ENCODE results near the gene CCDC122. TPM values are rescaled to one million over a fixed set of nuclear protein-coding genes. Genes with fewer than 3 reads are reported as not detected.

The CCDC122 gene
- total RNA-seq, 1 donor from 2014 or later = 2.6 TPM

DNA sequence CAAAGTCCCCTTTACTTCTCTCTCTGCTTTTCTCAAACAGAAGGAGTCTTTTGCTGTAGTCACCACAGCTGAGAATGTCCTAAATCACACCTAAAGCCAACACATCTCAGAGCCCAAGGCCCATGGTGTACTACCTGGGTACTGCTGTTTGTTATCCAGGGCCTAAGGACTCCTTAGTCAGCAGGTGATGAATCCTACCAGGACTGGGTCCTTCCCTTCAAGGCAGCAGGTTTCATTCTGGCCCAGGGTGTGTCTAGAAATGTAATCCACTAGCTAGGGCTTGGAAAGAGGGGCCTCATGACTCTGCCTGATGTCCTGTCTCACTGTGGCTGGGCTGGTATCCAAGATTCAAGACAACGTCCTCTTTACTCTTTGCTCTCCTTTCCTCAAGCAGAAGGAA is 56.6 kb downstream of the CCDC122 start:
- ATAC-seq (no peak), DNase-seq (ENCODE audit: missing footprints) (no peak)
- intact Hi-C loops (cut with DNase I) = no loop called here

DNA sequence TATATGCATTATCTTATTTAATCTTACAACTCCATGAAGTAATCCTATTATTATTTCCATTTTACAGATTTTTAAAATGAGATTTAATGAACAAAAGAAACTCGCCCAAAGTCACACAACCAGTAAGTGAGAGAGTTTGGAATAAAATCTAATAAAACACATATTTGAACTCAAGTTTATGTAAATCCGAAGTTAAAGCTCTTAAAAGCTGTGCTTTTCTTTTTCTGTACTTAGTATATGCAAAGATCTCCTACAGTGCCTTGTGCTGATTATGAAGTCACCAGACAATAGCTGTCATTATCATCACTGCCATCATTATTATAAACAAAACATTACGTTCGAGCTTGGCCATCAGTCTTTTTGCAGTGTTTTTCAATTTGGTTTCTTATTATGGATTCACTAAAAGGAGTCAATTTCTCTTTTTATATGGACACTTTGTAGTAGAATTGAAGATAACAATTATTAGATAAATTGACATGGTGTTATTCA is 63.1 kb downstream of the CCDC122 start:
- intact Hi-C loops (cut with DNase I) = no loop called here
- DNase-seq (ENCODE audit: missing footprints) = no peak
- ATAC-seq = no peak

DNA sequence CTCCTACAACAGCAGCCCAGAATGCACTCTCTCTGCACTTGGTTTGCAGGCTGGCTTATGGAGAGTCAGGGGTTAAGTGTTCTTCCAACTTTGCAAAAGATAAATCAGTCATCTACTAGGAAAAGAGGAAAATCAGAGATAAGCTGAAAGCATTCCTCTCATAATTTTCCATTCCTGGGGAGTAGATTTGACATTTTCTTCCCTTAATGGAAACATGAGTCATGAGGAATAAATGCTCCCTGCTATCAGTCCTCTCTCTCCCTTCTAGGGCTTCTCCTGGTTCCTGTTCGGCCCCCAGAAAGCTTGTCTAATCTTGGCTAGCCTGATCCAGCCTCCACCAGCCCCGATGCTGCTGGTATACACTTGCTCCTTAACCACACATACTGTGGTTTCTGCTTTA is 64.3 kb downstream of the CCDC122 start:
- DNase-seq (ENCODE audit: missing footprints) (no peak), ATAC-seq (no peak)
- intact Hi-C loops (cut with DNase I) = no loop called here

DNA sequence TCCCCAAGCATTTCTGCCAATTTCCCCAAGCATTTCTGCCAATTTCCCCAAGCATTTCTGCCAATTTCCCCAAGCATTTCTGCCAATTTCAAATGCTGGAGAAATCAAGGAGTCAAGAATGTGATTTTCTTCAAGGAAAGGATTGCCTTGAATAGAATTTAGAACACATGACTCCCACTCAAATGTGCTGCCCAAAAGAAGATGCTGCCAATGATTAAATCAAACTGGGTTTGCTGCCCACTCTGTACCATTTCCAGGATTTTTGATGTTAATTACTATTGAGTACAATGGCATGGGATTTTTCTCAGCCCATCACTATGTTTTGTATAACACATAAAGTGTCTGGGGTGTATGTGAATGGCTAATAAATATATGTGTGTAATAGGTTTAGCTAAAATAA is 70.9 kb downstream of the CCDC122 start:
- DNase-seq (ENCODE audit: missing footprints) (no peak), ATAC-seq (no peak)
- intact Hi-C loops (cut with DNase I) = loop anchor here (10.0 kb wide), 2 partner anchors 614 to 1214 kb away; no protein-coding TSS in a partner anchor

DNA sequence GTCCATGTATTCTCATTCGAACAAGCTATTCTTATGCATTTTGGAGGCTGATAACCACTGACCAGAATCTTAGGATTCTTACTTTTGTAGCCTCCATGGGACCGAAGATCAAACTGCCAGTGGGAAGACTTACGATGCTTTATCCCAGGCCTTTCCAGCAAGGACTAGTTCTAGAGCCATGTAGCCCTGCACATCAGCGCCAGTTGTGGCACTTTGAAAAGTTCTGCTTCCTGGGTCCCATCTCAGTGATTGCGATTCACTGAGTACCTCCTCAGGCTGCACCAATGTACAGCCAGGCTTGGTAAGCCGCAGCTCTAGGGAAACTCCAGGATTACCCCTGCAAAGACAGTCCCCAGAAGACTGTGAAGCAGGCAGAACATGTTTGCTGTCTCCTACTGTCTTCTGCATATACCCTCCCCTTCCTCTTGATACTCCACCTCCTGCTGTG is 73.8 kb downstream of the CCDC122 start:
- intact Hi-C loops (cut with DNase I) = loop anchor here (10.0 kb wide), 2 partner anchors 611 to 1211 kb away; no protein-coding TSS in a partner anchor
- no peak for ATAC-seq
- no peak for DNase-seq (ENCODE audit: missing footprints)

DNA sequence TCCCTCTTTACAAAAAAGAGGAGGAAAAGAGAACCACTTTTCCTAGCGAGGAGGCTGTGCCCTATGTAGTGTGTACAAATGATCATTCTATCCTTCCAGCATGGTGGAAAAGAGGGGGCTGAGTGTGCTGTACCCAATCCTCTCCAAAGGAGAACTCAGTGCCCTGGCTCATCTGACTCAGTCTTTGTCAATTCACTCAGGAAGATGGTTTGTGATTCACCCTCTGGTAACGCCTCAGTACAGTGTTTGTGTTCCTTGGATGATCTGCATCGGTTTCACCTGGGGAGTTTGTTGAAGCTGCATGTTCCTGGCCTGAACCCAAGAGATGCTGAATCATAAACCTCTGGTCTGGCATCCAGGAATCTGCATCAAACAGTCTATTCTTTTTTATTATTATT is 74.5 kb downstream of the CCDC122 start:
- DNase-seq (ENCODE audit: missing footprints) (no peak), ATAC-seq (no peak)
- intact Hi-C loops (cut with DNase I) = loop anchor here (10.0 kb wide), 2 partner anchors 610 to 1210 kb away; no protein-coding TSS in a partner anchor

DNA sequence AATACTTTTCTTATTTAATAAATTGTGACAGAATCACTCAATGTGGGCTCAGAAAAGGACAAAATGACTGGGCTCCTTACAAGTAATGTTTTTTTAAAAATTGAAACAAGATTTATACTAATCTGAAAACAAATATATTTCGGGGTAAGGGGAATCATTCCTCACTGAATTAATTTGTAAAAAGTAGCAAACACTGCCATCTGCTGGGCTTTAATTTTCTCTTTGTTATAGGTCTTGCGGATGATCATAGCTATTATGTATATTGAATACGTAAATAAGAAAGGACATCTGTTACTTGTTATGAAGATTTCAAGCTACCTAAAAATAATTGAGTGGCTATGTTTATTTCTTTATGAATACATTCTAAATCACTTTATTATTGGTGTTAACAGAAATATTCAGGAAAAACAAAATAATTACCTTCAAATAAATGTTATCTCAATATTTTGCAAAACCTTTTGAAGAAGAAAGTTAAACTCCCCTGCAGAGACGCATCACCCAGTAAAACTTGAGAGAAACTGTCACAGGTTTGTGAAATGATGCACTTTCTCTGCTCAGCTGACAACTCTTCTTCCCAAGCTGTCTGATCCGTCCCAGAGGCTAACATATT is 75.0 kb downstream of the CCDC122 start:
- ATAC-seq (no peak), DNase-seq (ENCODE audit: missing footprints) (no peak)
- intact Hi-C loops (cut with DNase I) = loop anchor here (1.0 to 10.0 kb wide), 4 partner anchors 501 to 1210 kb away; no protein-coding TSS in a partner anchor

DNA sequence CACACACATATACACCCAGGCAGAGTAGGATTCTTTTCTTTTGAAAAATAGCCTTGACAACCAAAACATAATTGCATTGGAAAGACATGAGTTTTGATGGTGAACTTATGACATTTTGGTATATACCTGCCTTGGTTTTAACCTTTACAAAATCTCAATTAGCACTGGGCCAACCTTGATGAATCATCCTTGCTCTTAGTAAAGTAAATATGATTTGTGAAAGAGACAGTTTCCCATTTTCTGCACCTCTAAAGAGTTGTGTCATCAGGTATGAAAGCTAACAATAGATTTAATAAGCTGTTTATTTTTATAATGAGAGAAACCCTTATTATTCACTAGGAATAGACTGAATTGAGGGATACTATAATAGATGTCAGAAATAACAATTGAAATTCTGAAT is 77.0 kb downstream of the CCDC122 start:
- intact Hi-C loops (cut with DNase I) = loop anchor here (5.0 to 10.0 kb wide), 3 partner anchors 608 to 1208 kb away; no protein-coding TSS in a partner anchor
- ATAC-seq = no peak

DNA sequence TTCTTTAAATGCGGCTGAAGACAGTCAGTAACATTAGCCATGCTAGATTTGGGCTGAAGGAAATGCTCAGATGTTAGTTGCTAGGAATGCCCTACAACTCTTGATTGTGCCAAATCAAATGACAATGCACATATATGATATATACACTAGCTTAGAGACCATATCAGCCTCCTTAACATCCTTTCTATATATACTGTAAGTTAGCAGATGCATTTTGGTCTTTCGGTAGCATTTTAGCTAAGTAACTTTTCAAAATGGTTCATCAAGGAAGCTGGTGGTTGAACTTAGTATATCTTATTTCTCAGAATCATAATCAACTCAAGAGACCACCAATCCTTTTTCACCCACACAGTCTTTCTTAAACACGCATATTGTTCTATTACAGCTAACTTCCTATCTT is 78.7 kb downstream of the CCDC122 start:
- DNase-seq (ENCODE audit: missing footprints) (no peak), ATAC-seq (no peak)
- intact Hi-C loops (cut with DNase I) = loop anchor here (5.0 to 10.0 kb wide), 3 partner anchors 606 to 1206 kb away; no protein-coding TSS in a partner anchor

More for the DNA sequence above, 77.0 kb downstream of the CCDC122 start:
- no peak for DNase-seq (ENCODE audit: missing footprints)

DNA sequence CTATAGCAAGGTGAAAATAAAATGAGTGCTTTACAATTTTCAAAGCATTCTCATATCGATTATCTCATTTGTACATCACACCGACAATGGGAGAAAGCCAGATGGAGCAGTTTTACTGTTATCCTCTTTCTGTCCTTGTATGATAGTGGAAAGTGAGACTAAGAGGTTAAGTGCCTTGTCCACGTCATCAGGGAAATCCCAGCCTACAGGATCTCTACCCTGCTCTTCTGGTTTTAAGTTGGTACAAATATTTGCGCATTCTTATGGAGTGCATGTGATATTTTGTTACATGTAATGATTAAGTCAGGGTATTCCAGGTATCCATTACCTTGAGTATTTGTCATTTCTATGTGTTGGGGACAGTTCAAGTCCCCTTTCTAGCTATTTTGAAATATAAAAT is 80.3 kb downstream of the CCDC122 start:
- intact Hi-C loops (cut with DNase I) = no loop called here
- DNase-seq (ENCODE audit: missing footprints) (no peak), ATAC-seq (no peak)

DNA sequence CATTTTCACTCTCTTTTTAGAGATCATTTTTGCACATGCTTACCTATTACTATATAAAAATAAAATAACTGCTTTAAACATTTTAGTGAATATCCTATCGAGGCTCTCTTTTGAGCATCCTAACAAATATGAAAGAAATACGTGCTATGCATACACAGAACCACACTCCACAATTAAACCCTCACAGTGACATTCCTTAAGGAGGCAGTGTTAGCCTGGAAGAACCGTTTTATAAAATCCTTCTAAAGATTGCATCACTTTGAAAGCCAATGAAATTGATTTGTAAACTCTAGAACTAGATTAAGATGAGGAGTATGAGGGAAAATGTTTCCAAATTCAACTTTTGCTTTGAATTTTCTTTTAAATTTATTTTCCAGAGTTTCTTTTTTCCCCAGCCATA is 81.7 kb downstream of the CCDC122 start:
- ATAC-seq (no peak), DNase-seq (ENCODE audit: missing footprints) (no peak)
- intact Hi-C loops (cut with DNase I) = no loop called here

DNA sequence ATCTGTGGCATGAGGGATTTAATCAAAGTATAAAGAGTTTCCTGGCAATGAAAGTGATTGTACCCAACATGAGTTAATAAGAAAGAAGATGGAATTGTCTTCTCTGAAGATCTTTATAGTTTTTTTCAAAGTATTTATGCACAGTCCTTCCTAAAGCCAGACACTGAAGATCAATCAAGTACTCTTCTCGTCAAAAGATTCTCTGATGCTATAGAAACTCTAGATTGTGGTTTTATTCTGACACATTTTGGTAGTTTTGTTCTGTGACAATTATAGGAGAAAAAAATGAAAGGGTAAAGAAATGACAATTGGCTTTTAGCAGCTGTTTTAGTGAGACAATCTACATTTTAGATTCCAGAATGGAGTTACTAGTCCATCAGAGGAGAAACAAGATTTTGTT is 82.4 kb downstream of the CCDC122 start:
- DNase-seq (ENCODE audit: missing footprints) (no peak), ATAC-seq (no peak)
- intact Hi-C loops (cut with DNase I) = no loop called here

DNA sequence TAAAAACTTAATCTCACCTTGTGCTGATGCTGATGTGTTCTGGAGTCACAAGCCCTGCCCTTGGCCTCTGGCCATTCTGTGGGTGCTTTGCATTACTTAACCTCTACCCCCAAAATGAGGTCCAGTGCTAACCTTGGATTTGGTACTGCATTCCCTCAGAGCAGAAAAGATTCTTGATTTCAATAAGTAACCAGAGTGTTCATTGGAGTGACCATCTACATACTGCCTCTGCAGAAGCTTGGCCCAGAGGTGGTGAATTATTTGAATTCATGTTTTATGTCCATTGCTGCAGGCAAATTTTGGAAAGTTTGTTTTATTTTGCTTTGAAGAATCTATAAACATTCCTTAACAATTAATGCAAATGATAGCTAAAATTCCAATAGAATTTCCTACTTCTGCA is 85.1 kb downstream of the CCDC122 start:
- no peak for ATAC-seq
- intact Hi-C loops (cut with DNase I) = no loop called here

DNA sequence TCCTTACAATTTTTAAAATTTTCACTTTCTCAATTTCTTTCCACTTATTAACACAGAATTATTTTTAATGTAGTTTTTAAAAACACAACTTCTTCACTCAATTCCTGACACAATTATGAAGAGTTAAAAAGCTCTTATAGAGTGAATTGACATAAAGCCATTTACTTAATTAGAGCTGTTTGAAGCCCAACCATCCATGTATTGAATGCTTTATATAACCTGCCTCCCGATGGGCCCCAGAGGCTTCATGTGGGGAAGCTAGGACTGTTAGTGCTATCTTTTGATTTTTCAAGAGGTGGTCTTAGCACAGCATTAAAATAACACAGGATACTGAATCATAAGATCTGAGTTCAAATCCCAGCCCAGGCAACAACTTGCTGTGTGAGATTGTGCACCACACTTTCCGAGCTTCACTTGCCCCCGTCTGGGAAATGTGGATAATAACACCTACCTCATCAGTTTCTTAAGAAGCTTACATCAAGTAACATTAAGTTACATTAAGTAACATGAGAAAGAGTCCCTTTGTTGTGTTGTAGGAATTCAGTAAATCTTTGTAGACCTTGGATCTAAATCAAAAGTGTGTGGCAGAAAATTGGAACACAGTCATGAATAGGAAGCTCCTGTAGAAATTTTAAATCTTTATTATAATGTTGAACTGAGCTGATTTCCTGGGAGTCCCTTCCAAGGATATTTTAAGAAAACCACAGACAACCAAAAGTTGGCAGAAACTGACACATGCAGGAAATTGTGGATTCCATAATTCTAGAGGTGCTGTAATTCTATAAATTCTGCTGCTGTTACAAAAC is 87.3 kb downstream of the CCDC122 start:
- DNase-seq (ENCODE audit: missing footprints) = no peak
- ATAC-seq = no peak
- intact Hi-C loops (cut with DNase I) = no loop called here

More for the DNA sequence above, 85.1 kb downstream of the CCDC122 start:
- no peak for DNase-seq (ENCODE audit: missing footprints)

DNA sequence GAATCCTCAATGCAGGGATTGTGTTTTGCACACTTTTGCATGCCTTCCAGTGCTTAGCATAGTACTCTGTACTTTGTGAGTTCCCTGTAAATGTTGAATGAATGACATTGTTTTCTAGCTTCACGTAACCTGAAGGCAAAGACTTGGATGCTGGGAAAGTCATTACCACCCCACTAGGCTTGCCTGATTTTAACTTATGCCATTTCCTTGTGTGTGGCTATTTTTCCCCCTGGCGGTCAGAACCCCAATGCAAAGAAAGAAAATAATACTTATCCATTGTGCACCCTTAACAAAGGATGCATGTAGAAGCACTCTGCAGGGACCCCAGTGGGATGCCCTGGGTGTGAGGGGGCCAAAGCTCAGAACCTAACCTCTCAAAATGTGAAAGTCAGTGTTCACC is 91.5 kb downstream of the CCDC122 start:
- ATAC-seq = no peak
- DNase-seq (ENCODE audit: missing footprints) = no peak
- intact Hi-C loops (cut with DNase I) = loop anchor here (5.0 to 10.0 kb wide), 4 partner anchors 101 to 481 kb away; no protein-coding TSS in a partner anchor

DNA sequence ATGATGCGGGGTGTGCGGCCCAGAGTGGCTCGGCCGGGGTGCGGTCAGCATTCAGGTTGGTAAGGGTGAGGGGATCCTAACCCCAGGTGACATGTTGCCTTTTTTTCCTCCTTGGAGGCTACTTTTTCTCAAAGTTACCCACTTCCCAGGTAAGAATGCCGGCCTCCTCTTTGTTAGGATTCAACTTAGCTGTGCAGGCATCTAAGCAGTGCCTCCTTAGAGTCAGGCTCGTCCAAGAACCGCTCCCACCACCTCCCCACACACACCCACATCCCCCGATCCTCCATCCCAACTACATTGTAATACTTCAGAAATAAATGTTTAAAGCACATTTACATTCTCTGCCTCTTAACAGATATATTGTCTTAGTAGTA is 92.0 kb downstream of the CCDC122 start:
- no peak for ATAC-seq
- DNase-seq (ENCODE audit: missing footprints) = no peak
- intact Hi-C loops (cut with DNase I) = loop anchor here (5.0 to 10.0 kb wide), 4 partner anchors 100 to 480 kb away; no protein-coding TSS in a partner anchor

DNA sequence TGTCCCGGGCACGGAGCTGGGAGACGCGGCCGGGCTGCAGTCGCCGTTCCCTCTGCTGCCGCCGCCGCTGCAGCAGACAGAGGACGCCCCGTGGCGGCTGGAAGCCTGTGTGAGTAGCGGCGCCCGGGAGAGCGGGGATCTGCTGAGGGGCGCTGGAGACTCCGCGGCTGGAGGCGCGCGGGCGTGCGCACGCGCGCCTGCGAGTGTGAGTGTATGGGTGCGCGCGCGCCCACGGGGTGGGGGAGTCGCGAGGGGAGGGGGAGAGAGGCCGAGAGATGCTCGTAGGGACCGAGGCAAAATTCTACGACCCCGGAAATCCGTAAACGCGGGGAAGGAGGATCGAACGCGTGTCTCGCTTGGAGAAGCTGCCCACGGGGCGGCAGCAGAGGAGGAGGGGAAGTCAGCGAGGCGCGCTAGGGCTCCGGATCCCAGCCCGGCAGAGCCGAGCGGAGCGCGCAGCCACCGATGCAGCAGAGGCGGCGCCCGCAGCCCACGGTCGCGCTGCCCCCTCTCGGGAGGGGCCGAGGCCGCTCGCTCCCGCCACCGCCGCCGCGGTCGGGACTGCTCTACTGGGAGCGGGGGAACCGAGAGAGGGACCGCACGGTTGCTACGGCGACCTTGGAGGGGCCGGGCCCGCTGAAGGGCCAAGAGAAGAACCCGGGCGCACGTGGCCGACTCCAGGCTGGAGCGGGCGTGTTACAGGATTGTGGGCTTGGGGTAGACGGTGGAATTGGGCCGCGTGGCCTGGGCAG is 92.6 kb downstream of the CCDC122 start, which contains the start of gene ENOX1:
Gene ENOX1, minus strand, starts transcription at position 207 of the 752 bp plus-strand sequence.
- DNase-seq (ENCODE audit: missing footprints) (peak; percentile 81), ATAC-seq (peak; percentile 87)
- intact Hi-C loops (cut with DNase I) = loop anchor here (5.0 to 10.0 kb wide), 4 partner anchors 100 to 480 kb away; no protein-coding TSS in a partner anchor

DNA sequence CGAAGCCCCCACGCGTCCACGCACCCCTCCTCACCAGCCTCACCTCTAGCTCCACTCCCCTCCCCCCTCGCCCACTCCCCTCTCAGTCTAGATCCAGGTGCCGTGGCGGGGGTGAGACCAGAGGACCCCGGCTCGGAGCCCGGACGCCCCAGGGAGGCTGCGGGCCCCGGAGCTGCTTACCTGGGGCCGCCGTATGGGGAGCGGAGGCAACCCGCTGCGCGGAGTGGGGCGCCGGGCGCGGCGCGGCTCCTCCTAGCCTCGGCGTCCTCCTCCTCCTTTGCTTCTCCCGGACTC is 93.1 kb downstream of the CCDC122 start:
- DNase-seq (ENCODE audit: missing footprints) (no peak), ATAC-seq (no peak)
- intact Hi-C loops (cut with DNase I) = loop anchor here (5.0 to 10.0 kb wide), 4 partner anchors 99 to 479 kb away; no protein-coding TSS in a partner anchor

All from Right ventricle myocardium inferior (tissue), 1 donor.